Colonic mucosa (tissue), 4 donors: ENCODE data around the gene CTAG2. TPM values are rescaled to one million over a fixed set of nuclear protein-coding genes. Genes with fewer than 3 reads are reported as not detected.

Experiments used
- DNase-seq: peaks from one replicate; pipeline ENCODE4 v3.0.0-alpha.2; 2020
- H3K27ac ChIP-seq: fragments of 200-600 bp; one replicate; pipeline ENCODE4 v1.8.0; 2021
- H3K27me3 ChIP-seq: fragments of 200-600 bp; one replicate; pipeline ENCODE4 v1.8.0; 2021
- H3K36me3 ChIP-seq: fragments of 200-600 bp; one replicate; pipeline ENCODE4 v1.8.0; 2021
- H3K4me1 ChIP-seq: fragments of 200-600 bp; one replicate; pipeline ENCODE4 v1.8.0; 2021; ENCODE audit warnings: mild to moderate bottlenecking
- H3K4me3 ChIP-seq: fragments of 200-600 bp; one replicate; pipeline ENCODE4 v1.8.0; 2021
- H3K9ac ChIP-seq, 2 donors: one replicate each; pipeline ENCODE4 v1.7.0; 2013; ENCODE audit warnings: control low read depth in 2 of 2, low read depth in 2 of 2, low read length in 2 of 2
- H3K9me3 ChIP-seq: fragments of 200-600 bp; one replicate; pipeline ENCODE4 v1.8.0; 2021
- CTCF ChIP-seq: fragments of 200-600 bp; IDR thresholded peaks from one replicate; pipeline ENCODE4 v1.8.0; 2022; ENCODE audit warnings: antibody characterized with exemption, mild to moderate bottlenecking
- intact Hi-C: fragments of 100-400 bp; cut with DNase I; formaldehyde crosslinking; loops from one replicate; pipeline ENCODE4 v1.14.1; 2022
- total RNA-seq, 2 donors: library from RNA; stranded (reverse); fragmentation: NEBNext Ultra II Directional in 1 of 2; extraction: Animal tissue kit (Norgen Biotek cat#: 25700) in 1 of 2; gene quantifications; one replicate each; pipeline ENCODE4 v1.2.1, GENCODE V29; 2021
- donor health status: healthy.
- donor health status: DM: no; HTN: no; CAD: no.
- donor health status: DM: no; HTN: no; CAD: no.

CTAG2 gene
- total RNA-seq, 2 donors from 2014 or later = not detected

DNA sequence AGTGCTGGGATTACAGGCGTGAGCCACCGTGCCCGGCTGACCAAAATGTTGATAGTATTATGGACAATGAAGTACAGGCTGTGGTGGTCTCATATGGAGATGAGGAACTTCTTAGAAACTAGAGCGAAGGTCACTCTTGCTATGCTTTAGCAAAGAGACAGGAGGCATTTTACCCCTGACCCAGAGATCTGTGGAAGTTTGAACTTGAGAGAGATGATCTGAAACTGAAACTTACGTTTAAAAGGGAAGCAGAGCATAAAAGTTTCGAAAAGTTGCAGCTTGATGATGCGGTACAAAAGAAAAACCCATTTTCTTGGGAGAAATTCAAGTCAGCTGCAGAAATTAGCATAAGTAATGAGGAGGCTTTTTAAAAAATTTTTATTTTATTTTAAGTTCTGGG lies 8.5 kb upstream of the CTAG2 start:
- no peaks in the 10 kb centered on the region for H3K9me3 ChIP-seq
- no peak overlapping the region for H3K27ac ChIP-seq
- H3K9ac ChIP-seq = no peak overlapping the region
- H3K4me3 ChIP-seq = no peak overlapping the region
- H3K27me3 ChIP-seq = no peaks in the 10 kb centered on the region
- H3K36me3 ChIP-seq = no peaks in the 10 kb centered on the region
- no peaks in the 10 kb centered on the region for H3K4me1 ChIP-seq
- DNase-seq = no peak
- TF ChIP-seq CTCF = no peak
- intact Hi-C loops = no loop called here

GRCh38 chrX:154661170-154661569 lies 7.8 kb upstream of the CTAG2 start:
- Histone ChIP-seq H3K9me3 (no peaks in the 10 kb centered on the region), H3K27ac (no peak overlapping the region), H3K9ac (no peak overlapping the region), H3K4me3 (no peak overlapping the region), H3K36me3 (no peaks in the 10 kb centered on the region), H3K27me3 (no peaks in the 10 kb centered on the region), H3K4me1 (no peaks in the 10 kb centered on the region)
- intact Hi-C loops = no loop called here
- no peak for DNase-seq
- no peak for TF ChIP-seq CTCF

GRCh38 chrX:154660541-154660940 lies 7.2 kb upstream of the CTAG2 start:
- H3K36me3 ChIP-seq = no peaks in the 10 kb centered on the region
- no peak for TF ChIP-seq CTCF
- H3K4me3 ChIP-seq = no peak overlapping the region
- DNase-seq = no peak
- no peak overlapping the region for H3K27ac ChIP-seq
- no peak overlapping the region for H3K9ac ChIP-seq
- no peaks in the 10 kb centered on the region for H3K27me3 ChIP-seq
- intact Hi-C loops = no loop called here
- H3K4me1 ChIP-seq = no peaks in the 10 kb centered on the region
- no peaks in the 10 kb centered on the region for H3K9me3 ChIP-seq

DNA sequence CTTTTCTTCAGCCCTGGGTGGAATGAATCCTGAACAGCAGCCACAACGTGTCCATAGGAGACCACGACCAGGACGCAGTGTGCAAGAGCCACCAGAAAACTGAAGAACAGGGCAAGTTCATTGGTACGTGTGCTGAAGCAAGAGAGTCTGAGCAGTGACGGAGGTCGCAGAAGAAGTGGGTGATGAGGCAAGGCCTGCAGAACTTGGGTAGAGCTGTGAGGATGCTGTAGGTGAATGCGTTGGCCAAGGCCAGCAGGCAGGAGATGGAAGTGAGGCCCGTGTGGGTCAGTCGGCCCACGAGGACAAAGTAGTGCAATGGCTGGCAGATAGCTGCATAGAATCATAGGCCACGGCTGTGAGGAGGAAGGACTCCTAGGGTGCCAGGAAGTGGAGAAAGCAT lies 5.6 kb upstream of the CTAG2 start:
- no peaks in the 10 kb centered on the region for H3K9me3 ChIP-seq
- no peak overlapping the region for H3K9ac ChIP-seq
- no peak overlapping the region for H3K27ac ChIP-seq
- H3K36me3 ChIP-seq = no peaks in the 10 kb centered on the region
- no peaks in the 10 kb centered on the region for H3K27me3 ChIP-seq
- no peak overlapping the region for H3K4me3 ChIP-seq
- H3K4me1 ChIP-seq = no peaks in the 10 kb centered on the region
- TF ChIP-seq CTCF = no peak
- intact Hi-C loops = no loop called here
- no peak for DNase-seq

GRCh38 chrX:154658187-154658586 lies 4.8 kb upstream of the CTAG2 start:
- intact Hi-C loops = no loop called here
- Histone ChIP-seq H3K36me3 (no peaks in the 10 kb centered on the region), H3K27ac (no peak overlapping the region), H3K9me3 (no peaks in the 10 kb centered on the region), H3K27me3 (no peaks in the 10 kb centered on the region), H3K4me1 (no peaks in the 10 kb centered on the region), H3K9ac (no peak overlapping the region), H3K4me3 (no peak overlapping the region)
- no peak for DNase-seq
- TF ChIP-seq CTCF = no peak

GRCh38 chrX:154657226-154657805 lies 3.9 kb upstream of the CTAG2 start:
- Histone ChIP-seq H3K4me3 (no peak overlapping the region), H3K27me3 (no peaks in the 10 kb centered on the region), H3K36me3 (no peaks in the 10 kb centered on the region), H3K27ac (no peak overlapping the region), H3K9me3 (no peaks in the 10 kb centered on the region), H3K9ac (no peak overlapping the region), H3K4me1 (no peaks in the 10 kb centered on the region)
- TF ChIP-seq CTCF = no peak
- intact Hi-C loops = no loop called here
- DNase-seq = no peak
